ENCODE data around the gene HGF.

The HGF gene

GRCh38 chr7:81776161-81776560 is 6.3 kb upstream of the HGF start:
- Histone ChIP-seq H3K79me2 (ENCODE audit: insufficient read depth, low read length) (no peaks in the 10 kb centered on the region), H4K20me1 (ENCODE audit: low read depth, low read length) (no peaks in the 10 kb centered on the region), H3K9me3 (ENCODE audit: insufficient read depth, low read length) (no peaks in the 10 kb centered on the region), H3K27me3 (ENCODE audit: low read length) (no peaks in the 10 kb centered on the region), H3F3A (ENCODE audit: insufficient read depth) (no peaks in the 10 kb centered on the region), H3K4me3 (ENCODE audit: insufficient read depth, low read length, poor library complexity, severe bottlenecking) (no peak overlapping the region), H3K9ac (ENCODE audit: low read length) (no peak overlapping the region), H2AFZ (ENCODE audit: low read depth, low read length, severe bottlenecking) (no peak overlapping the region), H3K27ac (ENCODE audit: low read depth, low read length) (no peak overlapping the region), H3K36me3 (ENCODE audit: low read length) (no peaks in the 10 kb centered on the region), H3K4me2 (ENCODE audit: low read depth, low read length, poor library complexity, severe bottlenecking) (no peak overlapping the region), H3K9me2 (replicated peaks; ENCODE audit: insufficient read depth, low read length) (no peaks in the 10 kb centered on the region)
- TF ChIP-seq EZH2phosphoT487 (conservative IDR thresholded peaks at IDR 0.05; ENCODE audit: low read length) (no peak), CTCF (IDR thresholded peaks at IDR 0.05; ENCODE audit: insufficient read depth, low read length, poor library complexity, severe bottlenecking) (no peak)

GRCh38 chr7:81775560-81775959 is 5.7 kb upstream of the HGF start:
- Histone ChIP-seq H3K9ac (ENCODE audit: low read length) (no peak overlapping the region), H3K9me3 (ENCODE audit: insufficient read depth, low read length) (no peaks in the 10 kb centered on the region), H3K36me3 (ENCODE audit: low read length) (no peaks in the 10 kb centered on the region), H3K4me2 (ENCODE audit: low read depth, low read length, poor library complexity, severe bottlenecking) (no peak overlapping the region), H3K9me2 (replicated peaks; ENCODE audit: insufficient read depth, low read length) (no peaks in the 10 kb centered on the region), H3K27ac (ENCODE audit: low read depth, low read length) (no peak overlapping the region), H3K27me3 (ENCODE audit: low read length) (no peaks in the 10 kb centered on the region), H3K4me3 (ENCODE audit: insufficient read depth, low read length, poor library complexity, severe bottlenecking) (no peak overlapping the region), H3K79me2 (ENCODE audit: insufficient read depth, low read length) (no peaks in the 10 kb centered on the region), H4K20me1 (ENCODE audit: low read depth, low read length) (no peaks in the 10 kb centered on the region), H3F3A (ENCODE audit: insufficient read depth) (no peaks in the 10 kb centered on the region), H2AFZ (ENCODE audit: low read depth, low read length, severe bottlenecking) (no peak overlapping the region)
- TF ChIP-seq CTCF (IDR thresholded peaks at IDR 0.05; ENCODE audit: insufficient read depth, low read length, poor library complexity, severe bottlenecking) (no peak), EZH2phosphoT487 (conservative IDR thresholded peaks at IDR 0.05; ENCODE audit: low read length) (no peak)

- H3K4me3 ChIP-seq (ENCODE audit: insufficient read depth, low read length, poor library complexity, severe bottlenecking) = no peak overlapping the region
- H3F3A ChIP-seq (ENCODE audit: insufficient read depth) = no peaks in the 10 kb centered on the region
- TF ChIP-seq EZH2phosphoT487 (conservative IDR thresholded peaks at IDR 0.05; ENCODE audit: low read length) (no peak), CTCF (IDR thresholded peaks at IDR 0.05; ENCODE audit: insufficient read depth, low read length, poor library complexity, severe bottlenecking) (no peak)
- no peaks in the 10 kb centered on the region for H3K27me3 ChIP-seq (ENCODE audit: low read length)
- H3K36me3 ChIP-seq (ENCODE audit: low read length) = no peaks in the 10 kb centered on the region
- no peaks in the 10 kb centered on the region for H3K9me3 ChIP-seq (ENCODE audit: insufficient read depth, low read length)
- H3K27ac ChIP-seq (ENCODE audit: low read depth, low read length) = no peak overlapping the region
- no peak overlapping the region for H2AFZ ChIP-seq (ENCODE audit: low read depth, low read length, severe bottlenecking)
- no peak overlapping the region for H3K9ac ChIP-seq (ENCODE audit: low read length)
- no peaks in the 10 kb centered on the region for H4K20me1 ChIP-seq (ENCODE audit: low read depth, low read length)
- no peak overlapping the region for H3K4me2 ChIP-seq (ENCODE audit: low read depth, low read length, poor library complexity, severe bottlenecking)
- no peaks in the 10 kb centered on the region for H3K79me2 ChIP-seq (ENCODE audit: insufficient read depth, low read length)
- no peaks in the 10 kb centered on the region for H3K9me2 ChIP-seq (replicated peaks; ENCODE audit: insufficient read depth, low read length)
These were observed 4.7 kb upstream of the HGF start for GRCh38 chr7:81774551-81774950.
